ENCODE results near the gene HMCN1.

The HMCN1 gene

DNA sequence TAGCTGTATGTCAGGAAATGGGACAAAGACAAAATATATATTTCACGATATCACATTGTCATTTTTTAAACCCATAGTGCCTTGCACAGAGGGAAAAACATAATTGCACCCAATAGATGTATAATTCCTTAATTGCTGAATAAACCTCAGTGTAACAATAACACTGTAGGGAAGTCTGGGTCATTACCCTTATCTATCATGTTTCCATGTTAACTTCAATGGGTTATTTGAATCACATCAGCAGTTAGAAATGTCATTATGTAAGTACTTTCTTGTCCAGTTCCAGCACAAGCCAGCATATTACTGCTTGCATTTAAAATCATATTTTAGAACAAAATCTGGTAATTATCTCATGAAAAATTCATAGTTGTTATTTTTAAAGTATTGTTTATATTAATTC is 222.7 kb downstream of the HMCN1 start:
- H3K27ac ChIP-seq (ENCODE audit: low read length): no peak overlapping the region
- DNase-seq: no peak
- H3K79me2 ChIP-seq (ENCODE audit: low read length): no peaks in the 10 kb centered on the region
- no peaks in the 10 kb centered on the region for H3F3A ChIP-seq (ENCODE audit: insufficient read depth, low read length)
- no peak overlapping the region for H2AFZ ChIP-seq (ENCODE audit: low read length)
- no peaks in the 10 kb centered on the region for H4K20me1 ChIP-seq (ENCODE audit: insufficient read depth, low read length)
- H3K36me3 ChIP-seq (replicated peaks; ENCODE audit: insufficient read depth, low read length): no peaks in the 10 kb centered on the region
- H3K9me2 ChIP-seq (replicated peaks; ENCODE audit: insufficient read depth, low read length): no peaks in the 10 kb centered on the region
- no peaks in the 10 kb centered on the region for H3K4me1 ChIP-seq (ENCODE audit: low read length)
- H3K4me3 ChIP-seq (ENCODE audit: low read length): no peak overlapping the region
- TF ChIP-seq EZH2 (optimal IDR thresholded peaks at IDR 0.05; ENCODE audit: low read depth, low read length) (no peak), EZH2phosphoT487 (IDR thresholded peaks at IDR 0.05; ENCODE audit: low read length) (no peak)
- TF ChIP-seq, protein P1, sequence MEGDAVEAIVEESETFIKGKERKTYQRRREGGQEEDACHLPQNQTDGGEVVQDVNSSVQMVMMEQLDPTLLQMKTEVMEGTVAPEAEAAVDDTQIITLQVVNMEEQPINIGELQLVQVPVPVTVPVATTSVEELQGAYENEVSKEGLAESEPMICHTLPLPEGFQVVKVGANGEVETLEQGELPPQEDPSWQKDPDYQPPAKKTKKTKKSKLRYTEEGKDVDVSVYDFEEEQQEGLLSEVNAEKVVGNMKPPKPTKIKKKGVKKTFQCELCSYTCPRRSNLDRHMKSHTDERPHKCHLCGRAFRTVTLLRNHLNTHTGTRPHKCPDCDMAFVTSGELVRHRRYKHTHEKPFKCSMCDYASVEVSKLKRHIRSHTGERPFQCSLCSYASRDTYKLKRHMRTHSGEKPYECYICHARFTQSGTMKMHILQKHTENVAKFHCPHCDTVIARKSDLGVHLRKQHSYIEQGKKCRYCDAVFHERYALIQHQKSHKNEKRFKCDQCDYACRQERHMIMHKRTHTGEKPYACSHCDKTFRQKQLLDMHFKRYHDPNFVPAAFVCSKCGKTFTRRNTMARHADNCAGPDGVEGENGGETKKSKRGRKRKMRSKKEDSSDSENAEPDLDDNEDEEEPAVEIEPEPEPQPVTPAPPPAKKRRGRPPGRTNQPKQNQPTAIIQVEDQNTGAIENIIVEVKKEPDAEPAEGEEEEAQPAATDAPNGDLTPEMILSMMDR (IDR thresholded peaks at IDR 0.05; ENCODE audit: low read length): no peak
- no peaks in the 10 kb centered on the region for H3K9me3 ChIP-seq (replicated peaks; ENCODE audit: insufficient read depth, low read length)
- H3K4me2 ChIP-seq (ENCODE audit: low read depth, low read length): no peak overlapping the region
- H3K27me3 ChIP-seq (replicated peaks; ENCODE audit: insufficient read depth, low read length): no peaks in the 10 kb centered on the region
- no peak overlapping the region for H3K9ac ChIP-seq (ENCODE audit: low read length)

DNA sequence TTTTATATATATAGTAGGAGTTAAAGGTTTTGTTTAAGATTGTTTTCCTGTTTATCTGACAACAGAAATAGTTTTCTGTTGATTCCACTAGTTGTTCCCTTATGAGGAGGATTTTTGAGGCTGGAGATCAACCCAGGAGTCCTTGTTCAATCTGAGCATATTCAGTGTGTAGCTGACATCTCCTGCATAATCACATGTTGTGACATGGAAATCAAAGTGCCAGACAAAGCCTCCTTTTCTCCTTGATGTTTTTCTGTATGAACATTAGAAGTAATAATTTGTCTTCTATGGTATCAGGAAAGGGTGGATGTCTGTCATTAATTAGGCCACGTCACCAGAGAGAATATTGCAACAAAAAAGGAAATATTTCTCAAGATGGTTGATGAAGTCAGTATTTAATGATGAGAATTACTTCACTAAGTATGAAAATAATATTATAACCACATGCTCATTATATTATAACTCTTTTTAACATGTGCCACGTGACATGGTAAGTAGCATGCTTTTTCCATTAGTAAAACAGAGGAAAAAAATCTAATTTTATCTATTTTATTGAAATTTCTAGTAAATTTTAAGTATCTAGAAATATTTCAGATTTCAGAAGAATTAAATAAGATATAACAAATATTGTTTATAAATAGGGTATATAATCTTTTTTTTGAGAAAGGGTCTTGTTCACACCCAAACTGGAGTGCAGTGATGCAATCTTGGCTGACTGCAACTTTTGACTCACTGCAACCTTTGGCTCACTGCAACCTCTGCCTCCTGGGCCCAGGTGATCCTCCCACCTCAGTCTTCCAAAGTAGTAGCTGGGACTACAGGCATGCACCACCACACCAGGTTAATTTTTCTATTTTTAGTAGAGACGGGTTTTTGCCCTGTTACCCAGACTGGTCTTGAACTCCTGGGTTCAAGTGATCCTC is 223.5 kb downstream of the HMCN1 start:
- DNase-seq: no peak
- H3K27me3 ChIP-seq (replicated peaks; ENCODE audit: insufficient read depth, low read length): no peaks in the 10 kb centered on the region
- no peaks in the 10 kb centered on the region for H3F3A ChIP-seq (ENCODE audit: insufficient read depth, low read length)
- no peak overlapping the region for H3K27ac ChIP-seq (ENCODE audit: low read length)
- no peak overlapping the region for H3K4me3 ChIP-seq (ENCODE audit: low read length)
- no peaks in the 10 kb centered on the region for H3K79me2 ChIP-seq (ENCODE audit: low read length)
- no peak overlapping the region for H3K9ac ChIP-seq (ENCODE audit: low read length)
- TF ChIP-seq EZH2 (optimal IDR thresholded peaks at IDR 0.05; ENCODE audit: low read depth, low read length) (no peak), EZH2phosphoT487 (IDR thresholded peaks at IDR 0.05; ENCODE audit: low read length) (no peak)
- TF ChIP-seq, protein P1 (IDR thresholded peaks at IDR 0.05; ENCODE audit: low read length): no peak
- no peak overlapping the region for H3K4me2 ChIP-seq (ENCODE audit: low read depth, low read length)
- H3K4me1 ChIP-seq (ENCODE audit: low read length): no peaks in the 10 kb centered on the region
- no peaks in the 10 kb centered on the region for H4K20me1 ChIP-seq (ENCODE audit: insufficient read depth, low read length)
- H2AFZ ChIP-seq (ENCODE audit: low read length): no peak overlapping the region
- no peaks in the 10 kb centered on the region for H3K36me3 ChIP-seq (replicated peaks; ENCODE audit: insufficient read depth, low read length)
- no peaks in the 10 kb centered on the region for H3K9me2 ChIP-seq (replicated peaks; ENCODE audit: insufficient read depth, low read length)
- H3K9me3 ChIP-seq (replicated peaks; ENCODE audit: insufficient read depth, low read length): no peaks in the 10 kb centered on the region

DNA sequence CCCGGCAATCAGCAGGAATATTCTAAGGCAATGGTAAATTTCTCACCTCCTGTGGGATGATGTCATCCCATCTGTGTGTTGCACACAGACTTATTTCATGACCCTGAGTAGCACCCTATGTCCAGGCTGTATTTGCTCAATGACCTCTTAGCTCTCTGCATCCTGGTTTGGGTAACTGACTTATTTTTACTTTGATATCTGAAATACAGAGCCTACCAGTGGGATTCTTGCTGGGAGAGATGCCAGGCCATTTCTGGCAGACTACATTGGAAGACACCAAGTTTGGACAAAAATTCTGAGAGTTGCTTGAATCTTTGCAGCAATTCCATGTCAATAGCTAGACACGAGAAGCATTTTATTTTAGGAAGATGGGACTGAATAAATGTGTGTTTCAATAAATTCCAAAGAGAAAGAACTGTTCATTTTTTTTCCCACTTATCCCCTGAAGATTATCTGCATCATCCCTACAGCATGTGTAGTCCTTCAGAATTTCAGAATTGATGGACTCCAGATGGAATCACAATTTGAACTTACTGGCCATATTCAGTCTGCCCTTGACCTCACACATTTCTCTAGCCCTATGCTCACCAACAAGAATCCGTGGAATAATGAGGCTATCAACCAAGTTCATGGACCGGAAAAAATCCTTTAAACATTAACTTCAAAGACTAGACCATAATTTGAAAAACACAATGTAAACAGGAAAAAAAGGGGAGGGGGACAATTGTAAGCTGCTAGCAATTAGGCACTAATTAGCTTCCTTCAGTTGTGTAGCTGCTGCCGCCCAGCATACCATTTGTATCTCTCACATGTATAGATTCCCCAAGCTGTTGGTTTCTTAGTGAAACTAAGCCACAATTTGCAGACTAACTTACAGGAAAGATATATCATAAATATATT is 226.5 kb downstream of the HMCN1 start:
- Histone ChIP-seq H3K4me1 (ENCODE audit: low read length) (no peaks in the 10 kb centered on the region), H2AFZ (ENCODE audit: low read length) (no peak overlapping the region), H3K9me3 (replicated peaks; ENCODE audit: insufficient read depth, low read length) (no peaks in the 10 kb centered on the region), H3F3A (ENCODE audit: insufficient read depth, low read length) (no peaks in the 10 kb centered on the region), H3K79me2 (ENCODE audit: low read length) (no peaks in the 10 kb centered on the region), H3K4me3 (ENCODE audit: low read length) (no peak overlapping the region), H3K4me2 (ENCODE audit: low read depth, low read length) (no peak overlapping the region), H3K9me2 (replicated peaks; ENCODE audit: insufficient read depth, low read length) (no peaks in the 10 kb centered on the region), H3K36me3 (replicated peaks; ENCODE audit: insufficient read depth, low read length) (no peaks in the 10 kb centered on the region), H3K27me3 (replicated peaks; ENCODE audit: insufficient read depth, low read length) (no peaks in the 10 kb centered on the region), H3K9ac (ENCODE audit: low read length) (no peak overlapping the region), H3K27ac (ENCODE audit: low read length) (no peak overlapping the region), H4K20me1 (ENCODE audit: insufficient read depth, low read length) (no peaks in the 10 kb centered on the region)
- TF ChIP-seq, protein P1 (IDR thresholded peaks at IDR 0.05; ENCODE audit: low read length): no peak
- TF ChIP-seq EZH2 (optimal IDR thresholded peaks at IDR 0.05; ENCODE audit: low read depth, low read length) (no peak), EZH2phosphoT487 (IDR thresholded peaks at IDR 0.05; ENCODE audit: low read length) (no peak)
- no peak for DNase-seq
